Fibroblast of villous mesenchyme (primary cell): ENCODE results near the gene S100A3. TPM values are rescaled to one million over a fixed set of nuclear protein-coding genes. Genes with fewer than 3 reads are reported as not detected.
"Not testable (repeated sequence)": the region's sequence is repeated elsewhere in the genome, so short reads cannot be mapped to it uniquely, and the experiment has no call there.

Source experiments
- DNase-seq: peaks from one replicate; pipeline ENCODE4 v3.0.0-alpha.2; 2010; ENCODE audit warnings: low read depth
- H3K4me3 ChIP-seq: 2 replicates; pipeline ENCODE4 v1.5.1; 2011; ENCODE audit warnings: low read depth, mild to moderate bottlenecking, low read length
- CTCF ChIP-seq: IDR thresholded peaks from 2 replicates; pipeline ENCODE4 v1.5.1; 2012; ENCODE audit warnings: low read depth, mild to moderate bottlenecking, low read length; ENCODE audit not compliant: insufficient read depth
- total RNA-seq: library from RNA; depleted of rRNA; stranded (reverse); fragments of >200 nt; gene quantifications from 2 replicates; pipeline ENCODE4 v1.2.3, GENCODE V29; 2012

Gene S100A3
- 18.0 and 20.3 TPM in 2 replicates for total RNA-seq

- DNase-seq = peak; percentile 92
- H3K4me3 ChIP-seq = no peak within 1 kb of the TSS
- peak; percentile 42 for TF ChIP-seq CTCF
These were observed at the start of gene S100A3 for GRCh38 chr1:153548722-153549688. Gene S100A3, minus strand, starts transcription at chr1:153549258. Its CDS starts 773 bp downstream, at chr1:153548485.

- peak; percentile 60 for DNase-seq
- TF ChIP-seq CTCF = no peak
- no peak overlapping the region for H3K4me3 ChIP-seq
These were observed 49.5 kb upstream of the S100A3 start for GRCh38 chr1:153598309-153599172.

GRCh38 chr1:153597206-153597605, 48.1 kb upstream of the S100A3 start:
- peak; percentile 77 for DNase-seq
- no peak overlapping the region for H3K4me3 ChIP-seq
- TF ChIP-seq CTCF = no peak

- DNase-seq = no peak
- H3K4me3 ChIP-seq = no peak overlapping the region
- no peak for TF ChIP-seq CTCF
These were observed 43.7 kb upstream of the S100A3 start for GRCh38 chr1:153592748-153593147.

- no peak for TF ChIP-seq CTCF
- H3K4me3 ChIP-seq = no peak overlapping the region
- DNase-seq = peak; percentile 44
These were observed 39.4 kb upstream of the S100A3 start for GRCh38 chr1:153588482-153588881.

GRCh38 chr1:153588033-153588432, 39.0 kb upstream of the S100A3 start:
- not testable (repeated sequence) for H3K4me3 ChIP-seq, DNase-seq

GRCh38 chr1:153587314-153587713, 38.3 kb upstream of the S100A3 start:
- H3K4me3 ChIP-seq = no peak overlapping the region
- no peak for TF ChIP-seq CTCF
- DNase-seq = no peak
